SU-DHL-6 (cell line): ENCODE results near the gene FAM98C.
"Not testable (repeated sequence)": the region's sequence is repeated elsewhere in the genome, so short reads cannot be mapped to it uniquely, and the experiment has no call there.

Experiments used
- H2AFZ ChIP-seq: fragments of 200-600 bp; sonication (generic); 2 replicates; pipeline ENCODE4 v1.6.1; 2014; ENCODE audit warnings: low read depth, mild to moderate bottlenecking, moderate library complexity, mixed read lengths, antibody characterized with exemption, low read length; ENCODE audit not compliant: severe bottlenecking
- H3F3A ChIP-seq: fragments of 200-600 bp; shearing (Covaris generic); 2 replicates; pipeline ENCODE4 v1.6.0; 2016; ENCODE audit warnings: antibody characterized with exemption, mild to moderate bottlenecking; ENCODE audit not compliant: insufficient read depth
- H3K27ac ChIP-seq: fragments of 200-600 bp; sonication (generic); 2 replicates; pipeline ENCODE4 v1.5.1; 2016; ENCODE audit warnings: low read depth, mild to moderate bottlenecking, low read length, moderate library complexity, mixed read lengths
- H3K27me3 ChIP-seq: fragments of 200-600 bp; sonication (generic), shearing (Covaris generic); 2 replicates; pipeline ENCODE4 v1.6.0; 2014; ENCODE audit warnings: mild to moderate bottlenecking, low read length
- H3K36me3 ChIP-seq: fragments of 200-600 bp; sonication (generic); 2 replicates; pipeline ENCODE4 v1.6.1; 2014; ENCODE audit warnings: mild to moderate bottlenecking, low read length, mixed read lengths
- H3K4me2 ChIP-seq: fragments of 300-600, 200-600 bp; shearing (Covaris generic), sonication (generic); 2 replicates; pipeline ENCODE4 v1.6.0; 2014; ENCODE audit warnings: low read length, low read depth, mild to moderate bottlenecking; ENCODE audit not compliant: poor library complexity, severe bottlenecking
- H3K4me3 ChIP-seq: fragments of 200-600 bp; sonication (generic); 2 replicates; pipeline ENCODE4 v1.5.1; 2014; ENCODE audit warnings: antibody characterized with exemption, low read length, mild to moderate bottlenecking, mixed read lengths; ENCODE audit not compliant: insufficient read depth, poor library complexity, severe bottlenecking
- H3K79me2 ChIP-seq: fragments of 200-600 bp; sonication (generic); 2 replicates; pipeline ENCODE4 v1.6.1; 2014; ENCODE audit warnings: mild to moderate bottlenecking, low read length, moderate library complexity; ENCODE audit not compliant: insufficient read depth
- H3K9ac ChIP-seq: fragments of 200-600 bp; sonication (generic); 2 replicates; pipeline ENCODE4 v1.7.0; 2014; ENCODE audit warnings: mild to moderate bottlenecking, low read length
- H3K9me2 ChIP-seq: fragments of 200-600 bp; sonication (generic); replicated peaks from 2 replicates; pipeline ENCODE4 v1.6.1; 2014; ENCODE audit warnings: low read length; ENCODE audit not compliant: insufficient read depth
- H3K9me3 ChIP-seq: fragments of 200-600 bp; sonication (generic); 2 replicates; pipeline ENCODE4 v1.6.1; 2014; ENCODE audit warnings: low read length, mixed read lengths; ENCODE audit not compliant: insufficient read depth
- H4K20me1 ChIP-seq: fragments of 200-600 bp; sonication (generic); 2 replicates; pipeline ENCODE4 v1.6.1; 2014; ENCODE audit warnings: low read depth, mild to moderate bottlenecking, antibody characterized with exemption, low read length, moderate library complexity, mixed read lengths
- EZH2phosphoT487 ChIP-seq: fragments of 200-600 bp; sonication (generic), shearing (Covaris generic); conservative IDR thresholded peaks from 2 replicates; pipeline ENCODE4 v1.6.1; 2018; ENCODE audit warnings: mild to moderate bottlenecking, antibody characterized with exemption, low read length, moderate library complexity, mixed read lengths
- TF ChIP-seq, protein P1 (sequence below): fragments of 200-600 bp; sonication (generic); IDR thresholded peaks from one replicate; pipeline ENCODE4 v1.5.1; 2017; ENCODE audit warnings: antibody characterized with exemption, mild to moderate bottlenecking, low read length, moderate library complexity; ENCODE audit not compliant: insufficient read depth, poor library complexity, severe bottlenecking

The FAM98C gene

DNA sequence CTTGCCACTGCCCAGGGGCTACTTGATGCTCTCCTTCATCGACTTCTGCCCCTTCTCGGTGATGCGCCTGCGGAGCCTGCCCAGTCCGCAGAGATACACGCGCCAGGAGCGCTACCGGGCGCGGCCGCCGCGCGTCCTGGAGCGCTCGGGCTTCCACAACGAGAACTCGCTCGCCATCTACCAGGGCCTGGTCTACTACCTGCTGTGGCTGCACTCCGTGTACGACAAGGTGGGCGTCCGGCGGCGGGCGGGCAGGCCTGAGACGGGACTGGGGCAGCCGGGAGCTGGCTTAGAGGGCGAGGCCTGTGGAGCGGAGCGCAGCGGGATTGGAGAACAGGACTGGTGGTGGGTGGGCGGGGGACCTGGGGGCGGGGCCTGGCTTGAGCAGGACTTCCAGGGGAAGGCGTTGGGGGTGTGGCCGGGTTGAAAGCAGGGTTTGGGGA, 41.2 kb upstream of the FAM98C start:
- TF ChIP-seq EZH2phosphoT487: no peak
- TF ChIP-seq, protein P1, sequence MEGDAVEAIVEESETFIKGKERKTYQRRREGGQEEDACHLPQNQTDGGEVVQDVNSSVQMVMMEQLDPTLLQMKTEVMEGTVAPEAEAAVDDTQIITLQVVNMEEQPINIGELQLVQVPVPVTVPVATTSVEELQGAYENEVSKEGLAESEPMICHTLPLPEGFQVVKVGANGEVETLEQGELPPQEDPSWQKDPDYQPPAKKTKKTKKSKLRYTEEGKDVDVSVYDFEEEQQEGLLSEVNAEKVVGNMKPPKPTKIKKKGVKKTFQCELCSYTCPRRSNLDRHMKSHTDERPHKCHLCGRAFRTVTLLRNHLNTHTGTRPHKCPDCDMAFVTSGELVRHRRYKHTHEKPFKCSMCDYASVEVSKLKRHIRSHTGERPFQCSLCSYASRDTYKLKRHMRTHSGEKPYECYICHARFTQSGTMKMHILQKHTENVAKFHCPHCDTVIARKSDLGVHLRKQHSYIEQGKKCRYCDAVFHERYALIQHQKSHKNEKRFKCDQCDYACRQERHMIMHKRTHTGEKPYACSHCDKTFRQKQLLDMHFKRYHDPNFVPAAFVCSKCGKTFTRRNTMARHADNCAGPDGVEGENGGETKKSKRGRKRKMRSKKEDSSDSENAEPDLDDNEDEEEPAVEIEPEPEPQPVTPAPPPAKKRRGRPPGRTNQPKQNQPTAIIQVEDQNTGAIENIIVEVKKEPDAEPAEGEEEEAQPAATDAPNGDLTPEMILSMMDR: no peak
- no peaks in the 10 kb centered on the region for H4K20me1 ChIP-seq
- H3K79me2 ChIP-seq: no peaks in the 10 kb centered on the region
- no peaks in the 10 kb centered on the region for H3F3A ChIP-seq
- no peaks in the 10 kb centered on the region for H3K36me3 ChIP-seq
- peak overlapping the region; percentile 53 for H3K4me3 ChIP-seq
- H2AFZ ChIP-seq: peak overlapping the region; percentile 71
- no peaks in the 10 kb centered on the region for H3K9me3 ChIP-seq
- H3K9me2 ChIP-seq: no peaks in the 10 kb centered on the region
- H3K27me3 ChIP-seq: no peaks in the 10 kb centered on the region
- H3K4me2 ChIP-seq: peak overlapping the region; percentile 66
- H3K27ac ChIP-seq: no peak overlapping the region
- peak overlapping the region; percentile 30; the same call in 1 of the 2 replicates for H3K9ac ChIP-seq

- peak overlapping the region; percentile 49 for H2AFZ ChIP-seq
- H3K27me3 ChIP-seq: no peaks in the 10 kb centered on the region
- peak overlapping the region; percentile 30 for H3K9ac ChIP-seq
These were observed 40.6 kb upstream of the FAM98C start for GRCh38 chr19:38362076-38362945.

DNA sequence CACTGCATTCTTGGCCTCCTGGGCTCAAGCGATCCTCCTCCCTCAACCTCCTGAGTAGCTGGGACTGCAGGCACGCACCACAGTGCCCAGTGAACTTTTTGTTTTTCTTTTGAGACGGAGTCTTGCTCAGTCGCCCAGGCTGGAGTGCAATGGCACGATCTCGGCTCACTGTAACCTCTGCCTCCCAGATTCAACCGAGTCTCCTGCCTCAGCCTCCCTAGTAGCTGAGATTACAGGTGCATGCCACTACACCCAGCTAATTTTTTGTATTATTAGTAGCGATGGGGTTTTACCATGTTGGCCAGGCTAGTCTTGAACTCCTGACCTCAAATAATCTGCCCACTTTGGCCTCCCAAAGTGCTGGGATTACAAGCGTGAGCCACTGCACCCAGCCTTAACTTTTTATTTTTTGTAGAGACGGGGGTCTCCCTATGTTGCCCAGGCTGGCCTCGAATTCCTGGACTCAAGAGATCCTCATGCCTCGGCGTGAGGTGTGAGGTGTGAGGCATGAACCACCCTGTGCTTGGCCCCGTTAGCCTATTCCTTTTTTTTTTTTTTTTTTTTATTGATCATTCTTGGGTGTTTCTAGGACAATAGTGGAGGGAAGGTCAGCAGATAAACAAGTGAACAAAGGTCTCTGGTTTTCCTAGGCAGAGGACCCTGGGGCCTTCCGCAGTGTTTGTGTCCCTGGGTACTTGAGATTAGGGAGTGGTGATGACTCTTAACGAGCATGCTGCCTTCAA, 39.8 kb upstream of the FAM98C start:
- not testable (repeated sequence) for H3K79me2 ChIP-seq, H2AFZ ChIP-seq, H3K9me2 ChIP-seq, H3K9me3 ChIP-seq, H3K27me3 ChIP-seq, H3F3A ChIP-seq, H3K36me3 ChIP-seq, H3K27ac ChIP-seq, H4K20me1 ChIP-seq
- Histone ChIP-seq H3K4me3 (peak overlapping the region; percentile 53), H3K9ac (peak overlapping the region; percentile 30; the same call in 1 of the 2 replicates), H3K4me2 (peak overlapping the region; percentile 66)

More at GRCh38 chr19:38362076-38362945, 40.6 kb upstream of the FAM98C start:
- Histone ChIP-seq H3K27ac (no peak overlapping the region), H4K20me1 (no peaks in the 10 kb centered on the region), H3F3A (no peaks in the 10 kb centered on the region), H3K79me2 (no peaks in the 10 kb centered on the region), H3K9me2 (no peaks in the 10 kb centered on the region), H3K4me2 (peak overlapping the region; percentile 66), H3K36me3 (no peaks in the 10 kb centered on the region), H3K9me3 (no peaks in the 10 kb centered on the region), H3K4me3 (peak overlapping the region; percentile 53)
- TF ChIP-seq EZH2phosphoT487: no peak
- TF ChIP-seq, protein P1: no peak
